Mesothelial cell of epicardium (in vitro differentiated cells): ENCODE results near the gene MZT1. TPM values are rescaled to one million over a fixed set of nuclear protein-coding genes. Genes with fewer than 3 reads are reported as not detected.
A peak's percentile ranks its signal among the peaks of the same experiment; 100 is the strongest.

ENCODE experiments used
- DNase-seq, 2 experiments: peaks; one replicate each; pipeline ENCODE4 v3.0.0; 2021; ENCODE audit warnings: low spot score in 2 of 2; ENCODE audit not compliant: unreplicated experiment in 2 of 2
- H3K27ac Mint-ChIP-seq: 2 replicates; pipeline ENCODE4 v1.8.0; 2021; ENCODE audit warnings: mixed read lengths
- H3K27me3 Mint-ChIP-seq: 2 replicates; pipeline ENCODE4 v1.8.0; 2021; ENCODE audit warnings: low read depth, mixed read lengths
- H3K36me3 Mint-ChIP-seq: 2 replicates; pipeline ENCODE4 v1.8.0; 2021; ENCODE audit warnings: mixed read lengths
- H3K4me1 Mint-ChIP-seq: 2 replicates; pipeline ENCODE4 v1.8.0; 2021; ENCODE audit warnings: mixed read lengths
- H3K4me3 Mint-ChIP-seq: 2 replicates; pipeline ENCODE4 v1.8.0; 2021; ENCODE audit warnings: mild to moderate bottlenecking, moderate library complexity, mixed read lengths
- H3K9me3 Mint-ChIP-seq: 2 replicates; pipeline ENCODE4 v1.8.0; 2021; ENCODE audit warnings: mixed read lengths
- CTCF ChIP-seq: fragments of 200-600 bp; sonication (generic); IDR thresholded peaks from one replicate; pipeline ENCODE4 v1.5.0; 2021; ENCODE audit warnings: antibody characterized with exemption; ENCODE audit not compliant: unreplicated experiment
- total RNA-seq: library from RNA; stranded (reverse); gene quantifications from 3 replicates; pipeline ENCODE4 v1.2.1, GENCODE V29; 2021

The MZT1 gene
- total RNA-seq, 1 donor from 2014 or later, result 6.4 TPM

- Mint-ChIP-seq H3K27ac (no peak overlapping the region), H3K4me1 (peaks cover 24% of the 10 kb centered on the region), H3K27me3 (no peaks in the 10 kb centered on the region), H3K36me3 (peaks cover 5% of the 10 kb centered on the region), H3K4me3 (no peak overlapping the region), H3K9me3 (peaks cover 18% of the 10 kb centered on the region)
- no peak for TF ChIP-seq CTCF
- no peak for DNase-seq
Measured at GRCh38 chr13:72680353-72680752, 47.1 kb downstream of the MZT1 start.

- Mint-ChIP-seq H3K4me3 (no peak overlapping the region), H3K36me3 (peaks cover 8% of the 10 kb centered on the region), H3K4me1 (peaks cover 18% of the 10 kb centered on the region), H3K9me3 (peaks cover 13% of the 10 kb centered on the region), H3K27me3 (no peaks in the 10 kb centered on the region), H3K27ac (peak overlapping the region; percentile 91)
- TF ChIP-seq CTCF, result no peak
- no peak for DNase-seq
Measured at GRCh38 chr13:72678312-72678711, 49.1 kb downstream of the MZT1 start.

DNA sequence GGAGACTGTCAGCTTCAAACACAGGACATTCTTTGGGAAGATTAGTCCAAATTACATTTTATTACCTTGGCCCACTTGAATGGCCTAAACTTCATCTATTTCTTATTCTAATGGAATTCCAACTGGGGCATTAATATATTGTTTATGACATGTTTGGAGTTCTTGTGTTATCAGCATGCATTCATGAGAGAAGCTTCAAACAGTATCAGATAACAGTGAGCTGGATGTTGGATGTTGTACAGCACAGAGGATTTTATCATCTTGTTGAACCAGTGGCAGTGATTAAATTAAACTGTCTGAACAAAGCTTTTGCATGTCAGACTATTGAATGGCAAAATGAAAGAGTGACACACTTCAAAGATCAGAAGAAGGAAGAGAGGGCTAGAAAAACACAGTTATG is 50.0 kb downstream of the MZT1 start:
- TF ChIP-seq CTCF, result no peak
- Mint-ChIP-seq H3K27ac (peak overlapping the region; percentile 91), H3K9me3 (peaks cover 16% of the 10 kb centered on the region), H3K4me1 (peaks cover 18% of the 10 kb centered on the region), H3K27me3 (no peaks in the 10 kb centered on the region), H3K4me3 (no peak overlapping the region), H3K36me3 (peaks cover 8% of the 10 kb centered on the region)
- DNase-seq, result no peak

DNA sequence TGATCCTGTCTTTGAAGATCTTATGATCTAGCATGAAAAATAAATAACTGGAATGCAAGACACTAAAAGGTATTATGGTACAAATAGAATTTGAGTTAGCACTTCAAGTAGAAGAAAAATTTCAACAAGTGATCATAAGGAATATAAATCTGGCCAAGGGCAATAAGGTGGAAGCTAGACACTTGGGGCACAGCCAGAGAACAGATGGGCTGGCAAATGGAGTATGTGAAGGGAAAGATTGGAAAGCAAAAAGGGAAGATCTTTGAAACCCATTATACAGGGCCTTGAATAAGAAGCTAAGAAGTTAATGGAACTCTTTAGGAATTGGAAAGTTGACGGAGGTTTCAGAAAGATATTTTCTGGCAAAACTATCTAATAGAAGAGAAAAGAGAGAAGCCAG is 61.0 kb downstream of the MZT1 start:
- no peak for DNase-seq
- Mint-ChIP-seq H3K9me3 (peaks cover 14% of the 10 kb centered on the region), H3K27ac (no peak overlapping the region), H3K4me1 (peaks cover 6% of the 10 kb centered on the region), H3K36me3 (peaks cover 3% of the 10 kb centered on the region), H3K27me3 (no peaks in the 10 kb centered on the region), H3K4me3 (no peak overlapping the region)
- no peak for TF ChIP-seq CTCF

- H3K27me3 Mint-ChIP-seq, result no peaks in the 10 kb centered on the region
- no peaks in the 10 kb centered on the region for H3K4me1 Mint-ChIP-seq
- peaks cover 13% of the 10 kb centered on the region for H3K9me3 Mint-ChIP-seq
- H3K36me3 Mint-ChIP-seq, result peaks cover 3% of the 10 kb centered on the region
- no peak for DNase-seq
- no peak overlapping the region for H3K27ac Mint-ChIP-seq
- H3K4me3 Mint-ChIP-seq, result no peak overlapping the region
- no peak for TF ChIP-seq CTCF
Measured at GRCh38 chr13:72662548-72662947, 64.9 kb downstream of the MZT1 start.

Other genes with a start within 250 kb of the MZT1 start
- gene BORA, start 294 bp upstream of the MZT1 start, total RNA-seq, result 7.3 to 8.8 TPM (median 8.4 TPM) in 3 replicates
- 31.3 to 33.7 TPM (median 33.2 TPM) in 3 replicates for gene DIS3, start 54.3 kb upstream of the MZT1 start, total RNA-seq
- 34.4 to 40.2 TPM (median 38.8 TPM) in 3 replicates for gene PIBF1, start 54.5 kb upstream of the MZT1 start, total RNA-seq